K562 (cell line): ENCODE measurements around the gene PDE6D. TPM values are rescaled to one million over a fixed set of nuclear protein-coding genes. Genes with fewer than 3 reads are reported as not detected.
A peak's percentile ranks its signal among the peaks of the same experiment; 100 is the strongest.

Experiments
- CBX1 ChIP-seq: sonication (generic); IDR thresholded peaks from 2 replicates; pipeline ENCODE4 v1.6.1; 2016; ENCODE audit warnings: antibody characterized with exemption, low read depth, mild to moderate bottlenecking
- ELF4 ChIP-seq: fragments of 450-650 bp; formaldehyde crosslinking; IDR thresholded peaks from 2 replicates; pipeline ENCODE4 v1.4.0; 2022; ENCODE audit warnings: missing genetic modification characterization
- ERF ChIP-seq: fragments of 450-650 bp; formaldehyde crosslinking; IDR thresholded peaks from 2 replicates; pipeline ENCODE4 v1.4.0; 2020; ENCODE audit warnings: mild to moderate bottlenecking, mixed read lengths
- L3MBTL2 ChIP-seq: fragments of 450-650 bp; IDR thresholded peaks from 2 replicates; pipeline ENCODE4 v1.6.1; 2016; ENCODE audit warnings: mild to moderate bottlenecking, moderate library complexity
- MAZ ChIP-seq, 2 experiments: fragments of 450-650 bp in 1 of 2; sonication (generic) in 1 of 2; formaldehyde crosslinking; IDR thresholded peaks in 1 of 2; conservative IDR thresholded peaks in 1 of 2; 2 replicates each; pipeline versions ENCODE4 v1.4.0 to v1.5.0; 2020; ENCODE audit warnings: mild to moderate bottlenecking in 1 of 2, missing genetic modification reagents in 1 of 2
- MBD2 ChIP-seq: sonication (generic); IDR thresholded peaks from 2 replicates; pipeline ENCODE4 v1.6.1; 2016; ENCODE audit warnings: low read depth, borderline replicate concordance
- MYNN ChIP-seq, 2 experiments: sonication (generic); formaldehyde crosslinking in 1 of 2; IDR thresholded peaks; 2 replicates each; pipeline versions ENCODE4 v1.5.0 to v1.6.1; 2016 to 2020; ENCODE audit warnings: antibody characterized with exemption in 1 of 2, missing genetic modification reagents in 1 of 2
- PHF8 ChIP-seq: fragments of 200-600 bp; sonication (generic); IDR thresholded peaks from 2 replicates; pipeline ENCODE4 v1.6.1; 2012; ENCODE audit warnings: mixed run types, mild to moderate bottlenecking, inconsistent platforms, low read length, moderate library complexity, borderline replicate concordance
- POLR2AphosphoS2 ChIP-seq: IDR thresholded peaks from 2 replicates; pipeline ENCODE4 v1.6.1; 2012; ENCODE audit warnings: low read length, improper control_type of control experiment
- POLR2AphosphoS5 ChIP-seq: IDR thresholded peaks from 2 replicates; pipeline ENCODE4 v1.6.1; 2011; ENCODE audit warnings: mild to moderate bottlenecking, low read depth, low read length, moderate library complexity; ENCODE audit not compliant: control insufficient read depth, insufficient read depth
- RAD21 ChIP-seq, 2 experiments: fragments of 250-450 bp in 1 of 2; fragments of 450-650 bp in 1 of 2; sonication (Bioruptor Pico) in 1 of 2; formaldehyde crosslinking in 1 of 2; IDR thresholded peaks in 1 of 2; conservative IDR thresholded peaks in 1 of 2; 2 replicates each; pipeline versions ENCODE4 v1.4.0 to v1.8.0; 2020 to 2022; ENCODE audit warnings: mild to moderate bottlenecking in 2 of 2, moderate library complexity in 1 of 2
- RAD51 ChIP-seq: fragments of 450-650 bp; IDR thresholded peaks from 2 replicates; pipeline ENCODE4 v1.7.1; 2016; ENCODE audit warnings: low read depth, mild to moderate bottlenecking, borderline replicate concordance
- RFX7 ChIP-seq: fragments of 250-450 bp; sonication (Bioruptor Pico); IDR thresholded peaks from 2 replicates; pipeline ENCODE4 v1.5.1; 2021; ENCODE audit warnings: mild to moderate bottlenecking
- SMC3 ChIP-seq: conservative IDR thresholded peaks from 2 replicates; pipeline ENCODE4 v1.6.1; 2011; ENCODE audit warnings: low read depth, low read length, improper control_type of control experiment; ENCODE audit not compliant: insufficient read depth
- SRSF9 ChIP-seq: fragments of 200-400 bp; formaldehyde crosslinking; IDR thresholded peaks from 2 replicates; pipeline ENCODE4 v1.6.1; 2017; ENCODE audit warnings: low read depth, low read length, borderline replicate concordance
- TEAD1 ChIP-seq, 2 experiments: fragments of 450-650 bp in 1 of 2; sonication (generic) in 1 of 2; formaldehyde crosslinking; IDR thresholded peaks; 2 replicates each; pipeline versions ENCODE4 v1.4.0 to v1.8.0; 2020 to 2022; ENCODE audit warnings: mild to moderate bottlenecking in 2 of 2, missing genetic modification reagents in 1 of 2
- TEAD4 ChIP-seq, 2 experiments: sonication (generic) in 1 of 2; formaldehyde crosslinking in 1 of 2; IDR thresholded peaks; 2 replicates each; pipeline versions ENCODE4 v1.6.1 to v1.8.0; 2012 to 2022; ENCODE audit warnings: borderline replicate concordance in 1 of 2, inconsistent platforms in 1 of 2, low read length in 1 of 2, mild to moderate bottlenecking in 1 of 2, missing genetic modification reagents in 1 of 2
- ZFPM2 ChIP-seq: fragments of 250-450 bp; sonication (Bioruptor Pico); IDR thresholded peaks from 2 replicates; pipeline ENCODE4 v1.5.1; 2022; ENCODE audit warnings: mild to moderate bottlenecking
- ZNF24 ChIP-seq: fragments of 450-650 bp; IDR thresholded peaks from 2 replicates; pipeline ENCODE4 v1.6.1; 2016
- ZNF695 ChIP-seq: fragments of 450-650 bp; formaldehyde crosslinking; IDR thresholded peaks from 2 replicates; pipeline ENCODE4 v1.4.0; 2020; ENCODE audit warnings: mild to moderate bottlenecking, moderate library complexity
- ZNF75A ChIP-seq: fragments of 450-650 bp; formaldehyde crosslinking; IDR thresholded peaks from 2 replicates; pipeline ENCODE4 v1.4.0; 2020; ENCODE audit warnings: mild to moderate bottlenecking
- polyA plus RNA-seq, 8 experiments: library from polyadenylated mRNA; depleted of rRNA in 4 of 8; stranded (reverse) in 5 of 8; unstranded in 3 of 8; fragments of >200 nt; fragmentation: Nextera tagmentation in 2 of 8; fragmentation: Illumina TruSeq in 1 of 8; extraction: Ambion mirVana in 2 of 8; extraction: Trizol in 1 of 8; gene quantifications; 2 replicates each; pipeline versions ENCODE4 v1.2.1 to v1.2.3, GENCODE V29; 2011 to 2014; ENCODE audit warnings: inconsistent platforms in 1 of 8, missing spikeins in 1 of 8
- total RNA-seq, 7 experiments: library from RNA; depleted of rRNA in 6 of 7; stranded (reverse); fragments of >200 nt in 6 of 7; fragmentation: Illumina TruSeq in 2 of 7; extraction: Trizol in 2 of 7; gene quantifications; 2 replicates each; pipeline versions ENCODE4 v1.2.1 to v1.2.3, GENCODE V29; 2011 to 2021; ENCODE audit warnings: low replicate concordance in 1 of 7
- TF ChIP-seq, protein P1 (sequence below): fragments of 450-650 bp; formaldehyde crosslinking; IDR thresholded peaks from 2 replicates; pipeline ENCODE4 v1.4.0; 2022; ENCODE audit warnings: missing genetic modification characterization
- TF ChIP-seq, protein P2 (sequence below): fragments of 450-650 bp; formaldehyde crosslinking; IDR thresholded peaks from 2 replicates; pipeline ENCODE4 v1.4.0; 2022; ENCODE audit warnings: mild to moderate bottlenecking, moderate library complexity
- TF ChIP-seq, protein P3 (sequence below): sonication (generic); formaldehyde crosslinking; IDR thresholded peaks from 2 replicates; pipeline ENCODE4 v1.9.0; 2022; ENCODE audit warnings: mild to moderate bottlenecking, missing genetic modification reagents
- TF ChIP-seq, protein P4 (sequence below): fragments of 250-450 bp; sonication (Bioruptor Pico); IDR thresholded peaks from 2 replicates; pipeline ENCODE4 v1.8.0; 2021; ENCODE audit warnings: moderate library complexity, mild to moderate bottlenecking, inconsistent platforms

The PDE6D gene
- total and polyA plus RNA-seq, 9 of the 15 experiments (the other 6 are each of a cell fraction or from before 2014, with no cell fraction given), result 0.65 to 11.6 (median 7.0) TPM

DNA sequence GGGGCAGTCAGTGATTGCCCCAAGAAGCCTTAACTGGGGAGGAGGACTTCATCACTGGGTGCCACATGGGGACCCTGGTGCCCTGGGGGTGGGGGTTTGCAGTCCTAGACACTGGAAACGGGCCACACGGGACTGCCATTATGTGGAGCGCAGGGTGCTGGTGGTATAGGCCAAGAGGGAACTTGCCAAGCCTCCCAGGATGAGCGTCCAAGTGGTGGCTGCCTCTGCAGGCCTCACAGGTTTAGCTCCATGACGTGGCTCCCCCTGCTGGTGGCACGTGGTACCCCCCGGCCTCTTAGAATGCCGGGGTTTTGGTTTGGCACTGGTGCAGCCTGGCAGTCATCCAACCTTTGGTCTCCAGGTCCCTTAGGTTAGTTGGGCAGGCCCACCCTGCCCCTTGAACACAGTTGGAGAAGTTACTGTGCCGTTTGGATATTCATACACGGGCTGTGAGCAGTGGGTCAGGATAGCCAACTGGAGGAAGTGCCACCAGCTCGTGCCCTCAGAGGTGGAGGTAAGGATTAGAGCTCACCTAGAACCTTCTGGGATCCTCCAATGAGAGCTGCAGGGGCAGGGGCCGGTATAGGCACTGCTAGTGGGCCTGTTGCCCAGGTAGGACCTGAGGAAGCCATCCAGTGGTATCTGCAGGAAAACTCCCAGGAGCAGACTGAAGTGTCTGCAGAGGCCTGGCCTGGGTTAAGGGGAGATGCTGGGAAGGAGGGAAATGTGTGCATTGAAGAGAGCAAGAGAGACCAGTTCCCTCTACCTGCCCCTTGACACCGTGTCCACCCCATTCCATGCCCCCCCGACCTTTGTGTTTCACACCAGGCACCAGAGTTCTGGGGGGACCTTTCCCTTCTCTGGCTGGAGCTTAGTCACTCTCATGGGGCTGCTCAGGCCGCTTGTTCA, 67.1 kb downstream of the PDE6D start (continued):
- TF ChIP-seq ZFPM2 (CRISPR knock-in tag) (0 out of 2 replicates have a peak, but pooled peaks have one; percentile 57), MAZ (CRISPR knock-in tag; conservative IDR thresholded peaks at IDR 0.05 in 1 of 2, IDR thresholded peaks at IDR 0.05 in 1 of 2) (peak; percentile 31 to 57; a peak in 3 of 4 replicates), ZNF24 (peak; percentile 56), SRSF9 (no peak), TEAD1 (CRISPR knock-in tag; IDR thresholded peaks at IDR 0.05) (0 out of 4 replicates have a peak, but pooled peaks of 1 of the 2 experiments have one; percentile 13), PHF8 (no peak), POLR2AphosphoS2 (peak; percentile 86; the same call in 1 of the 2 replicates), ELF4 (CRISPR knock-in tag) (peak; percentile 58), TEAD4 (IDR thresholded peaks at IDR 0.05; ENCODE audit: low read length) (peak; percentile 40; the same call in 1 of the 2 replicates), TEAD4 (CRISPR knock-in tag; IDR thresholded peaks at IDR 0.05; ENCODE audit: borderline replicate concordance) (no peak), MYNN (IDR thresholded peaks at IDR 0.05) (peak; percentile 86), MYNN (CRISPR knock-in tag; IDR thresholded peaks at IDR 0.05) (no peak), ERF (CRISPR knock-in tag) (peak; percentile 92), RFX7 (CRISPR knock-in tag) (peak; percentile 77; the same call in 1 of the 2 replicates), POLR2AphosphoS5 (peak; percentile 83), RAD51 (peak; percentile 23; the same call in 1 of the 2 replicates), RAD21 (CRISPR knock-in tag; conservative IDR thresholded peaks at IDR 0.05 in 1 of 2, IDR thresholded peaks at IDR 0.05 in 1 of 2) (peak; percentile 43 to 56; a peak in 3 of 4 replicates), CBX1 (0 out of 2 replicates have a peak, but pooled peaks have one; percentile 23), ZNF695 (CRISPR knock-in tag) (no peak), SMC3 (peak; percentile 43; the same call in 1 of the 2 replicates), ZNF75A (CRISPR knock-in tag) (no peak), MBD2 (0 out of 2 replicates have a peak, but pooled peaks have one; percentile 24), L3MBTL2 (peak; percentile 54; the same call in 1 of the 2 replicates)
- TF ChIP-seq, protein P1, sequence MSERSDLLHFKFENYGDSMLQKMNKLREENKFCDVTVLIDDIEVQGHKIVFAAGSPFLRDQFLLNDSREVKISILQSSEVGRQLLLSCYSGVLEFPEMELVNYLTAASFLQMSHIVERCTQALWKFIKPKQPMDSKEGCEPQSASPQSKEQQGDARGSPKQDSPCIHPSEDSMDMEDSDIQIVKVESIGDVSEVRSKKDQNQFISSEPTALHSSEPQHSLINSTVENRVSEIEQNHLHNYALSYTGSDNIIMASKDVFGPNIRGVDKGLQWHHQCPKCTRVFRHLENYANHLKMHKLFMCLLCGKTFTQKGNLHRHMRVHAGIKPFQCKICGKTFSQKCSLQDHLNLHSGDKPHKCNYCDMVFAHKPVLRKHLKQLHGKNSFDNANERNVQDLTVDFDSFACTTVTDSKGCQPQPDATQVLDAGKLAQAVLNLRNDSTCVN, result no peak; the same call in none of the 2 replicates
- TF ChIP-seq, protein P2, sequence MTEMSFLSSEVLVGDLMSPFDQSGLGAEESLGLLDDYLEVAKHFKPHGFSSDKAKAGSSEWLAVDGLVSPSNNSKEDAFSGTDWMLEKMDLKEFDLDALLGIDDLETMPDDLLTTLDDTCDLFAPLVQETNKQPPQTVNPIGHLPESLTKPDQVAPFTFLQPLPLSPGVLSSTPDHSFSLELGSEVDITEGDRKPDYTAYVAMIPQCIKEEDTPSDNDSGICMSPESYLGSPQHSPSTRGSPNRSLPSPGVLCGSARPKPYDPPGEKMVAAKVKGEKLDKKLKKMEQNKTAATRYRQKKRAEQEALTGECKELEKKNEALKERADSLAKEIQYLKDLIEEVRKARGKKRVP (CRISPR knock-in tag), result no peak
- TF ChIP-seq, protein P3, sequence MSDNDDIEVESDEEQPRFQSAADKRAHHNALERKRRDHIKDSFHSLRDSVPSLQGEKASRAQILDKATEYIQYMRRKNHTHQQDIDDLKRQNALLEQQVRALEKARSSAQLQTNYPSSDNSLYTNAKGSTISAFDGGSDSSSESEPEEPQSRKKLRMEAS (CRISPR knock-in tag), result peak; percentile 82
- TF ChIP-seq, protein P4, sequence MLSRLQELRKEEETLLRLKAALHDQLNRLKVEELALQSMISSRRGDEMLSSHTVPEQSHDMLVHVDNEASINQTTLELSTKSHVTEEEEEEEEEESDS (CRISPR knock-in tag), result no peak
